HG03175 (cell line): Measurements from ENCODE around the gene IFNA14.
"Not testable (repeated sequence)": the region's sequence is repeated elsewhere in the genome, so short reads cannot be mapped to it uniquely, and the experiment has no call there.

Experiments used
- ATAC-seq: cut with Tn5 transposase; IDR thresholded peaks from one replicate; pipeline ENCODE4 v1.9.1; 2021; ENCODE audit warnings: mild to moderate bottlenecking, moderate library complexity; ENCODE audit not compliant: unreplicated experiment

The IFNA14 gene

GRCh38 chr9:21217211-21217610 is 22.6 kb downstream of the IFNA14 start, which contains the start of gene IFNA16:
Gene IFNA16, minus strand, starts transcription at chr9:21217311. Its CDS starts 6 bp downstream, at chr9:21217305.
- ATAC-seq = not testable (repeated sequence)

- peak; percentile 70 for ATAC-seq
These were observed 26.1 kb downstream of the IFNA14 start for GRCh38 chr9:21213411-21214326.

- ATAC-seq = not testable (repeated sequence)
These were observed 27.6 kb downstream of the IFNA14 start for GRCh38 chr9:21212160-21212559.

GRCh38 chr9:21210782-21211181 is 29.0 kb downstream of the IFNA14 start:
- not testable (repeated sequence) for ATAC-seq

- no peak for ATAC-seq
These were observed 29.5 kb downstream of the IFNA14 start for GRCh38 chr9:21210311-21210710.

GRCh38 chr9:21207043-21207442 is 32.8 kb downstream of the IFNA14 start, which contains the start of gene IFNA10:
Gene IFNA10, minus strand, starts transcription at chr9:21207143. Its CDS starts 46 bp downstream, at chr9:21207097.
- not testable (repeated sequence) for ATAC-seq

GRCh38 chr9:21205204-21205603 is 34.6 kb downstream of the IFNA14 start:
- no peak for ATAC-seq

- not testable (repeated sequence) for ATAC-seq
These were observed 37.7 kb downstream of the IFNA14 start, which contains the start of gene IFNA7 for GRCh38 chr9:21202105-21202504. Gene IFNA7, minus strand, starts transcription at chr9:21202205. Its CDS starts 40 bp downstream, at chr9:21202165.

- ATAC-seq = peak; percentile 89
These were observed 44.7 kb downstream of the IFNA14 start for GRCh38 chr9:21194867-21195776.
